ENCODE results near the gene TOP2B.

Gene TOP2B

DNA sequence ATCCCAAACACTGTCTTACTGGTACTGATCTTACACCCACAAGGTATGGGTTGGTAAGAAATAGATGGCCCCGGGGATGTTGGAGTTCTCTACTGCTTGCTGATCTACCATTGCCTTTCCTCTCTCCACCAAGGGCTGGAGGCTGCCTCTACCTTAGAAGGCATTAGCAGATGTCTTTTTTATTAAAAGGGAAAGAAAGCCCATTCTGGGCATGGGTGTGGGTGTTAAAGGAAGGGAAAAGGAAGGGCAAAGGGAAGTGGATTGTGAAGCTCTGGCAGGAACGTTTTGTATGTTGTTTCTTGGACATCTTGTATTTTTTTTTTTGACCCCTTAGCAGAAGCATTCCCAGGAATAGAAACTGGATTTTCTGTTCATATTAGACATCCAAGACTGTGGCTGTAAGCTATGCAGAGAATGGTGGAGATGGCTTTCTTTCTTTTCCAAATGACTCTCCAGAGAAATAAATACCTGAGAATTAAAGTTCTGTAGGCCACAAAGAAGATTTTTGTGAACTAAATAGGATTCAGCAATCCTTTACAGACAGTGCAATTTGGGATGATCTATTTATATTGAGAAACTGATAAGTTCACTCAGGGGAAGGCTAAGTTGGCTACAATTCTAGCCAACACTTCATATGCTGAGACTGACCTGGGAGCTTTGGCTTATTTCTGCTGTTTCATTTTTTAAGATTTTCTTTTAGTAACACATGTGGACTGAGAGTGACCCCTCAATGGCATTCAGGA, 108.8 kb downstream of the TOP2B start:
- no peak for DNase-seq

DNA sequence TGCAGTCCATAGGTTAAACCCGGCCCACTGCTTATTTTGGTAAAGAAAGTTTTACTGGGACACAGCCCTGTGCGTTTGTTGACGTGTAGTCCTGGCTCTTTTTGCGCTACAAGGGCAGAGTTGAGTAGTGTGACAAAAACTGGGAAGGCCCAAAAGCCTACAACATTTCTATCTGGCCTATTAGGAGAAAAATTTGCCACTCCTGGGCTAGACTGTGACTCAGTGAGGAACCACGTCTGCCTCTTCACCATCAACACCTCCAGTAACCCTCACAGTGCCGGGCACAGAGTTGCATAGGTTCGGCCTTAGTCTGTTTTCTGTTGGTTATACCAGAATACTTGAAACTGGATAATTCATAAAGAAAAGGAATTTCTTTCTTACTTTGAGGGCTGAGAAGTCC, 110.3 kb downstream of the TOP2B start:
- no peak for DNase-seq

DNA sequence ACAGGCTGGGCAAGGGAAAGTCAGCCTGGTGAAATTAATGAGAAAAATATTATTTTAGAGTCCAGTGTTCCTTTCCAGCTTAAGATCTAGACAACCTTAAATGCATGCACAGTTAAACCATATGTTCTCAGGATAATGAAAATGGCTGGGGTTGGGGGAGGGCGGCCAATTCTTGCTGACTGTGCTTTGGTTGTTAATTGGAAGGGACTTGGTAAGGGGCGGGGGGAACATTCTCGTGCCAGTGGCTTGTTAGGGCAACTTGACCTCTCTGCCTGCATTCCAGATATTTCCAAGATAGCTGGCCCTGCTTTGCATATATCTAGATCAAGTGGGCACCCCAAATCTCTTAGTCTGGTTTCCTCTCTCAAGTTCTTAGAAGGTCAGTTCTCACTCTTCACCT, 112.5 kb downstream of the TOP2B start:
- DNase-seq, result no peak

DNA sequence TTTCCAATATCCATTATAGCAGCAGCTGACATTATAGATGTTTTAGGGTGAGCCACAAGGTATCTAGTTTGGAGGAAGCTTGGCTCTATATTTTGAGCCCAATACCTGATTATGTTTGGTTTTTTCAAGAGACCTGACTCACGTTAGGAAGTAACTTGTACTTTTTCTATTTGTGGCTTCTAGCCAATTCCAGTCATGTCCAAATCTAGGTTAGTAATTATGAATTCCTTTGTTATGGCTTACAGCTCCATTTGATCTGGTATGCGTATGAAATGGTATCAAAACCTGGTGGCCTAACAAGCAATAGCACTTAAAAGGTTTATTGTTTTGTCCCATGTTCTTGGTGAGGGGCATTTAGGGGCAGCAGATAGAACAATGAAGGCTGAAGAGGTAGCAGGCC, 115.9 kb downstream of the TOP2B start:
- no peak for DNase-seq

DNA sequence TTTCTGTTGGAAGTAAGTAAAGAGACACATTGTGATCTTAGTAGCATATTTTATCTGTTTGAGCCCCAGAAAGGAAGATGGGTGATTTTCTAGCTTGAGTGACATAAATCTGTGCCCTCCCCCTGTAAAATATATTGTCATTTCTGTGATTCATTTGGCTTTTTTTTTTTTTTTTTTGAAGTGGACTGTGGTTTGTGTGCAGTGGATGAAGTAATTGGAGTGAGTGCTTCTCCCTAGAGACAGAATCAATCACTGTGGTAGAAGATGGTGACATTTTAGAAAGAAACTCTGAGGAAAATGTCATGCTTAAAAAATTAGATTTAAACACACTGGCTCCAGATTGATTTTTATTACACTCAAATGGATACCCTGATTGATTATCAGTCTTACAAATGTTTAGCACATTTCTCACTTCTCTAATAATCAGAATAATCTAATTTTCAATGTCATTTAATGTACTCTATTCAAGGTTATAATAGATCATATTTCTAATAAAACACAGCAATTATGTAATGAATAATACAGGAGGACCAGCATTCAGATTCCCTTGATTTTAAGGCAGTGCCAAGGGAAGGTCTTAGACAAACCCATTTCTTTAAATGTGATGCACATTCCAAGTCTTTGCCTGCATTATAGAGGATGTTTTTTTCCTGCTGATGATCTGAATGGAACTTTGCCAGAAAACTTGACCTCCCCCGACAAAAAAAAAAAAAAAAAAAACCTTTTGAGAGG, 116.6 kb downstream of the TOP2B start:
- DNase-seq, result no peak

Measured in bone marrow (tissue), 2 donors.